H1 (cell line): ENCODE results near the gene DGKK. TPM values are rescaled to one million over a fixed set of nuclear protein-coding genes. Genes with fewer than 3 reads are reported as not detected.
A peak's percentile ranks its signal among the peaks of the same experiment; 100 is the strongest.

Experiments used
- BRCA1 ChIP-seq: IDR thresholded peaks from 2 replicates; pipeline ENCODE4 v1.6.1; 2012; ENCODE audit warnings: low read depth, low read length, improper control_type of control experiment
- CBX8 ChIP-seq: fragments of 300-800, 300-1000 bp; sonication (generic); IDR thresholded peaks from 2 replicates; pipeline ENCODE4 v1.7.1; 2016; ENCODE audit warnings: low read depth, low read length, borderline replicate concordance
- CEBPB ChIP-seq: IDR thresholded peaks from 2 replicates; pipeline ENCODE4 v1.6.1; 2012; ENCODE audit warnings: low read depth, low read length
- CHD1 ChIP-seq: IDR thresholded peaks from 2 replicates; pipeline ENCODE4 v1.6.1; 2012; ENCODE audit warnings: low read depth, low read length, improper control_type of control experiment
- CHD2 ChIP-seq: IDR thresholded peaks from 2 replicates; pipeline ENCODE4 v1.6.1; 2012; ENCODE audit warnings: low read length, improper control_type of control experiment
- CREB1 ChIP-seq: IDR thresholded peaks from 2 replicates; pipeline ENCODE4 v1.6.1; 2012; ENCODE audit warnings: inconsistent platforms
- CTCF ChIP-seq, 3 experiments: IDR thresholded peaks; 1 replicate in 2 of 3; 2 replicates in 1 of 3; pipeline versions ENCODE4 v1.5.1 to v1.6.1; 2011; ENCODE audit warnings: low read length in 3 of 3, mild to moderate bottlenecking in 3 of 3, inconsistent platforms in 2 of 3, low read depth in 1 of 3, moderate library complexity in 1 of 3; ENCODE audit not compliant: insufficient read depth in 1 of 3; ENCODE audit errors: control extremely low read depth in 1 of 3
- E2F6 ChIP-seq: IDR thresholded peaks from 2 replicates; pipeline ENCODE4 v1.6.1; 2012; ENCODE audit warnings: inconsistent platforms
- GABPA ChIP-seq: IDR thresholded peaks from 2 replicates; pipeline ENCODE4 v1.6.1; 2011; ENCODE audit warnings: mild to moderate bottlenecking, low read length, moderate library complexity, borderline replicate concordance; ENCODE audit not compliant: insufficient read depth
- HDAC6 ChIP-seq: IDR thresholded peaks from one replicate; pipeline ENCODE4 v1.7.1; 2012; ENCODE audit warnings: low read depth, mild to moderate bottlenecking, inconsistent platforms, low read length, moderate library complexity
- KDM1A ChIP-seq: fragments of 200-600, 300-600 bp; sonication (generic); IDR thresholded peaks from 2 replicates; pipeline ENCODE4 v1.7.1; 2016; ENCODE audit warnings: mild to moderate bottlenecking, low read length, borderline replicate concordance
- MAX ChIP-seq: IDR thresholded peaks from 2 replicates; pipeline ENCODE4 v1.6.1; 2012; ENCODE audit warnings: inconsistent platforms
- POU5F1 ChIP-seq: IDR thresholded peaks from 2 replicates; pipeline ENCODE4 v1.6.1; 2011; ENCODE audit warnings: low read depth, mild to moderate bottlenecking, low read length, moderate library complexity
- RFX5 ChIP-seq: IDR thresholded peaks from 2 replicates; pipeline ENCODE4 v1.6.1; 2011; ENCODE audit warnings: low read depth, low read length, improper control_type of control experiment, borderline replicate concordance
- SIN3A ChIP-seq, 2 experiments: IDR thresholded peaks in 1 of 2; conservative IDR thresholded peaks in 1 of 2; 2 replicates each; pipeline ENCODE4 v1.6.1; 2011 to 2012; ENCODE audit warnings: low read length in 2 of 2, improper control_type of control experiment in 1 of 2, low read depth in 1 of 2, mild to moderate bottlenecking in 1 of 2
- SIX5 ChIP-seq: IDR thresholded peaks from 2 replicates; pipeline ENCODE4 v1.6.1; 2011; ENCODE audit warnings: mild to moderate bottlenecking, low read depth, low read length
- SP1 ChIP-seq: IDR thresholded peaks from 2 replicates; pipeline ENCODE4 v1.6.1; 2011; ENCODE audit warnings: low read depth, low read length
- SRF ChIP-seq: IDR thresholded peaks from 2 replicates; pipeline ENCODE4 v1.6.1; 2011; ENCODE audit warnings: mild to moderate bottlenecking, low read depth, low read length, moderate library complexity
- TCF12 ChIP-seq: IDR thresholded peaks from 2 replicates; pipeline ENCODE4 v1.6.1; 2011; ENCODE audit warnings: low read depth, mild to moderate bottlenecking, low read length
- YY1 ChIP-seq: IDR thresholded peaks from 2 replicates; pipeline ENCODE4 v1.6.1; 2011; ENCODE audit warnings: low read depth, mild to moderate bottlenecking, low read length
- polyA plus RNA-seq, 7 experiments: library from polyadenylated mRNA; depleted of rRNA in 3 of 7; stranded (reverse) in 5 of 7; unstranded in 2 of 7; fragments of >200 nt in 5 of 7; fragments of 200-250 nt in 2 of 7; gene quantifications; 1 replicate in 5 of 7; 2 replicates in 1 of 7; 4 replicates in 1 of 7; pipeline versions ENCODE4 v1.2.1 to v1.2.3, GENCODE V29; 2011 to 2013; ENCODE audit warnings: missing spikeins in 2 of 7, mixed read lengths in 2 of 7
- total RNA-seq: library from RNA; stranded (reverse); fragmentation: NEBNext Ultra II Directional; extraction: Animal tissue kit (Norgen Biotek cat#: 25700); gene quantifications from 2 replicates; pipeline ENCODE4 v1.2.1, GENCODE V29; 2021

Gene DGKK
- total and polyA plus RNA-seq, 2 of the 8 experiments (the other 6 are each of a cell fraction or from before 2014, with no cell fraction given), result 4.9 to 19.2 TPM

GRCh38 chrX:50470103-50471031 is at the start of gene DGKK (continued):
- no peak for TF ChIP-seq CHD1
- TF ChIP-seq GABPA, result no peak
- TF ChIP-seq CTCF (IDR thresholded peaks at IDR 0.05; ENCODE audit: control extremely low read depth in 1 of 3, insufficient read depth in 1 of 3, low read depth in 1 of 3, low read length in 3 of 3), result no peak
- TF ChIP-seq E2F6, result peak; percentile 88
- peak; percentile 75 for TF ChIP-seq MAX
- no peak for TF ChIP-seq SIX5
- no peak for TF ChIP-seq BRCA1
- TF ChIP-seq CHD2, result no peak
- no peak for TF ChIP-seq POU5F1
- TF ChIP-seq YY1, result no peak
- no peak for TF ChIP-seq SRF
- TF ChIP-seq SIN3A (conservative IDR thresholded peaks at IDR 0.05 in 1 of 2, IDR thresholded peaks at IDR 0.05 in 1 of 2; ENCODE audit: low read depth in 1 of 2, low read length in 2 of 2), result no peak
- no peak for TF ChIP-seq HDAC6
- TF ChIP-seq CEBPB, result no peak
- no peak for TF ChIP-seq TCF12
- TF ChIP-seq CBX8, result no peak
- no peak for TF ChIP-seq RFX5
- no peak for TF ChIP-seq KDM1A
- no peak for TF ChIP-seq SP1
- peak; percentile 84 for TF ChIP-seq CREB1
